ENCODE measurements around the gene ZBTB20. TPM values are rescaled to one million over a fixed set of nuclear protein-coding genes. Genes with fewer than 3 reads are reported as not detected.

ZBTB20 gene
- total and polyA plus RNA-seq, 3 experiments from 2014 or later, result 6.3 to 25.6 (median 6.5) TPM

- CTCF ChIA-PET, result no interaction called here
- Mint-ChIP-seq H3K27ac (no peak overlapping the region), H3K4me3 (no peak overlapping the region), H3K9me3 (no peaks in the 10 kb centered on the region), H3K4me1 (peaks cover 8 to 17% (median 12%) of the 10 kb centered on the region in 3 donors), H3K36me3 (peaks cover 0 to 15% (median 2%) of the 10 kb centered on the region in 3 donors), H3K27me3 (no peaks in the 10 kb centered on the region)
- H3K27me3 ChIP-seq (ENCODE audit: insufficient read depth, low read length, poor library complexity, severe bottlenecking), result no peaks in the 10 kb centered on the region
- DNase-seq, result no peak
- H3K4me3 ChIP-seq (ENCODE audit: low read length), result no peak overlapping the region
- no peaks in the 10 kb centered on the region for H3K4me1 ChIP-seq (ENCODE audit: insufficient read depth, low read length)
- no peaks in the 10 kb centered on the region for H3K36me3 ChIP-seq (ENCODE audit: insufficient read depth, low read length)
- POLR2A ChIA-PET, result no interaction called here
- no peak overlapping the region for H3K27ac ChIP-seq (ENCODE audit: low read depth, low read length)
- H3K9me3 ChIP-seq (ENCODE audit: low read length), result no peaks in the 10 kb centered on the region
These were observed 268.8 kb downstream of the ZBTB20 start for GRCh38 chr3:114878114-114878839.

DNA sequence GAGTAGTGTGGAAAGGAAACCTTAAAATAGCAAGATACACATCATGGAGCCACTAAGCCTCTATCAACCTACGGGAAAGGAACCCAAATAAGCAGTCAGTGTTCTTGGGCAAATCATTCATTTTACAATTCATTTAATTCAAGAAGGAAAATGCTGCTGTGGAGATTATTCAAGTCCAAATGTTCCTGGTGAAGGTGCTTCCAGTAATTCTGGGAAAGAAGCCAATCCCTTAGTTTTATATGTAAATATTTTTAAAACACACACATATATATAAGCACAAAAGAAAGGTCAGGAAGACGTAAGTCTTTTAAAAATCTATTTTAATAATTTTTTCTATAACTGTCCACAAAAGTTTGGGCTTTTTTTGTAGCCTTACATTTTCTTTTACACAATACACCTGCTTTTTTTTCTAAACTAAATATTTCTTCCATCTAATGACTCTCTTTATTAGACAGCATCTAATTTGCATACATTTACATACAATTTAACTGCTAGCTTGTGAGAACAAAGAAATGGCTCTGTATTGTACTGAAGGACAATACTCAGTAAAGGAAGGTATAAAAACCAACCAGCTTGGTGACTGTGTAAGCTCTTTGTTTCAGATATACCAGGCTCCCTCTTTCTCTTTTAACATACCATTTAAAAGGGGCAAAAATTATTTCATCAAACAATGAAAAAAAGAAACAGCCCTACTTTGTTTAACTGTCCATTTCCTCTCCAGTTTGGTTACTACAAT, 269.5 kb downstream of the ZBTB20 start:
- Mint-ChIP-seq H3K27me3 (no peaks in the 10 kb centered on the region), H3K36me3 (peaks cover 0 to 16% (median 2%) of the 10 kb centered on the region in 3 donors), H3K27ac (no peak overlapping the region), H3K9me3 (no peaks in the 10 kb centered on the region), H3K4me3 (no peak overlapping the region), H3K4me1 (peaks cover 8 to 19% (median 12%) of the 10 kb centered on the region in 3 donors)
- H3K9me3 ChIP-seq (ENCODE audit: low read length), result no peaks in the 10 kb centered on the region
- DNase-seq, result no peak
- no peaks in the 10 kb centered on the region for H3K27me3 ChIP-seq (ENCODE audit: insufficient read depth, low read length, poor library complexity, severe bottlenecking)
- ChIA-PET POLR2A (no interaction called here), CTCF (no interaction called here)
- no peak overlapping the region for H3K4me3 ChIP-seq (ENCODE audit: low read length)
- H3K36me3 ChIP-seq (ENCODE audit: insufficient read depth, low read length), result no peaks in the 10 kb centered on the region
- no peak overlapping the region for H3K27ac ChIP-seq (ENCODE audit: low read depth, low read length)
- H3K4me1 ChIP-seq (ENCODE audit: insufficient read depth, low read length), result no peaks in the 10 kb centered on the region

DNA sequence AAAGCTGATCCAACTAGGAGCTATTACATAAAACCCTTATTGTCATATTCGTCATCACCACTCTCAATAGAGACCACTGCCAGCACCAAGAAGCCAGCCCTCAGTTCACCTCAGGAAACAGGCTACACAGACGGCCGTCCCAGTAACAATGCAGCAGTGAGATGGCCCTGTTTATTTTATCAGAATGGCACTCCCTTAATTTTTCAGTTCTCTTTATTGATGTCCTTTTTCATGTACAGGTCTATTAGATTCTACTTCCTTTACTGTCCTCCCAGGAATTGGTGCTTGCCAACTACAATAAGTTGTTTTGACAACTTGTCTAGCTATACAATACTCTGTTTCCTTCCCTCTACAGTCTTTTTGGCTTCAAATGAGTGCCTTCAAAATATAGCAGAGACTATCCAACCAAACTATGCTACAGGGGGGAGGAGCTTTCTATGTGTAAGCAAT, 272.5 kb downstream of the ZBTB20 start:
- Histone ChIP-seq H3K27ac (ENCODE audit: low read depth, low read length) (no peak overlapping the region), H3K36me3 (ENCODE audit: insufficient read depth, low read length) (no peaks in the 10 kb centered on the region), H3K9me3 (ENCODE audit: low read length) (no peaks in the 10 kb centered on the region), H3K4me3 (ENCODE audit: low read length) (no peak overlapping the region), H3K27me3 (ENCODE audit: insufficient read depth, low read length, poor library complexity, severe bottlenecking) (no peaks in the 10 kb centered on the region), H3K4me1 (ENCODE audit: insufficient read depth, low read length) (no peaks in the 10 kb centered on the region)
- no peak for DNase-seq
- Mint-ChIP-seq H3K27me3 (no peaks in the 10 kb centered on the region), H3K36me3 (peaks cover 0 to 13% (median 4%) of the 10 kb centered on the region in 3 donors), H3K27ac (no peak overlapping the region), H3K9me3 (no peaks in the 10 kb centered on the region), H3K4me3 (no peak overlapping the region), H3K4me1 (peaks cover 7 to 19% (median 15%) of the 10 kb centered on the region in 3 donors)
- ChIA-PET POLR2A (no interaction called here), CTCF (no interaction called here)

- Histone ChIP-seq H3K27me3 (ENCODE audit: insufficient read depth, low read length, poor library complexity, severe bottlenecking) (no peaks in the 10 kb centered on the region), H3K27ac (ENCODE audit: low read depth, low read length) (no peak overlapping the region), H3K9me3 (ENCODE audit: low read length) (no peaks in the 10 kb centered on the region), H3K36me3 (ENCODE audit: insufficient read depth, low read length) (no peaks in the 10 kb centered on the region), H3K4me1 (ENCODE audit: insufficient read depth, low read length) (no peaks in the 10 kb centered on the region), H3K4me3 (ENCODE audit: low read length) (no peak overlapping the region)
- no peak for DNase-seq
- CTCF ChIA-PET, result no interaction called here
- H3K27me3 Mint-ChIP-seq, result no peaks in the 10 kb centered on the region
- H3K36me3 Mint-ChIP-seq, result peaks cover 0 to 7% (median 3%) of the 10 kb centered on the region in 3 donors
- POLR2A ChIA-PET, result no interaction called here
- H3K4me1 Mint-ChIP-seq, result peaks cover 5 to 17% (median 5%) of the 10 kb centered on the region in 3 donors
- no peak overlapping the region for H3K4me3 Mint-ChIP-seq
- no peaks in the 10 kb centered on the region for H3K9me3 Mint-ChIP-seq
- no peak overlapping the region for H3K27ac Mint-ChIP-seq
These were observed 273.5 kb downstream of the ZBTB20 start for GRCh38 chr3:114873591-114873990.

GRCh38 chr3:114872588-114872987, 274.5 kb downstream of the ZBTB20 start:
- Mint-ChIP-seq H3K36me3 (peaks cover 0 to 4% (median 3%) of the 10 kb centered on the region in 3 donors), H3K4me3 (no peak overlapping the region), H3K4me1 (peaks cover 5 to 17% (median 5%) of the 10 kb centered on the region in 3 donors), H3K27me3 (no peaks in the 10 kb centered on the region), H3K27ac (no peak overlapping the region), H3K9me3 (no peaks in the 10 kb centered on the region)
- DNase-seq, result no peak
- Histone ChIP-seq H3K36me3 (ENCODE audit: insufficient read depth, low read length) (no peaks in the 10 kb centered on the region), H3K27ac (ENCODE audit: low read depth, low read length) (no peak overlapping the region), H3K4me3 (ENCODE audit: low read length) (no peak overlapping the region), H3K4me1 (ENCODE audit: insufficient read depth, low read length) (no peaks in the 10 kb centered on the region), H3K9me3 (ENCODE audit: low read length) (no peaks in the 10 kb centered on the region), H3K27me3 (ENCODE audit: insufficient read depth, low read length, poor library complexity, severe bottlenecking) (no peaks in the 10 kb centered on the region)
- ChIA-PET POLR2A (no interaction called here), CTCF (no interaction called here)

- ChIA-PET POLR2A (no interaction called here), CTCF (no interaction called here)
- H3K27ac ChIP-seq (ENCODE audit: low read depth, low read length), result no peak overlapping the region
- H3K9me3 Mint-ChIP-seq, result no peaks in the 10 kb centered on the region
- no peak overlapping the region for H3K27ac Mint-ChIP-seq
- H3K36me3 ChIP-seq (ENCODE audit: insufficient read depth, low read length), result no peaks in the 10 kb centered on the region
- H3K9me3 ChIP-seq (ENCODE audit: low read length), result no peaks in the 10 kb centered on the region
- H3K4me3 Mint-ChIP-seq, result no peak overlapping the region
- DNase-seq, result no peak
- no peaks in the 10 kb centered on the region for H3K4me1 ChIP-seq (ENCODE audit: insufficient read depth, low read length)
- H3K4me1 Mint-ChIP-seq, result peaks cover 5 to 18% (median 5%) of the 10 kb centered on the region in 3 donors
- H3K27me3 Mint-ChIP-seq, result no peaks in the 10 kb centered on the region
- no peak overlapping the region for H3K4me3 ChIP-seq (ENCODE audit: low read length)
- H3K36me3 Mint-ChIP-seq, result peaks cover 0 to 4% (median 2%) of the 10 kb centered on the region in 3 donors
- H3K27me3 ChIP-seq (ENCODE audit: insufficient read depth, low read length, poor library complexity, severe bottlenecking), result no peaks in the 10 kb centered on the region
These were observed 275.0 kb downstream of the ZBTB20 start for GRCh38 chr3:114872050-114872449.

GRCh38 chr3:114867835-114868503, 279.1 kb downstream of the ZBTB20 start:
- Histone ChIP-seq H3K27me3 (ENCODE audit: insufficient read depth, low read length, poor library complexity, severe bottlenecking) (no peaks in the 10 kb centered on the region), H3K27ac (ENCODE audit: low read depth, low read length) (no peak overlapping the region), H3K4me1 (ENCODE audit: insufficient read depth, low read length) (peaks cover 5% of the 10 kb centered on the region), H3K9me3 (ENCODE audit: low read length) (no peaks in the 10 kb centered on the region), H3K36me3 (ENCODE audit: insufficient read depth, low read length) (no peaks in the 10 kb centered on the region), H3K4me3 (ENCODE audit: low read length) (no peak overlapping the region)
- Mint-ChIP-seq H3K36me3 (peaks cover 0 to 3% (median 2%) of the 10 kb centered on the region in 3 donors), H3K4me1 (peaks cover 23 to 56% (median 32%) of the 10 kb centered on the region in 3 donors), H3K27ac (peak overlapping the region in 1 of 8 donors; percentile 31), H3K27me3 (no peaks in the 10 kb centered on the region), H3K9me3 (no peaks in the 10 kb centered on the region), H3K4me3 (no peak overlapping the region)
- no peak for DNase-seq
- ChIA-PET CTCF (no interaction called here), POLR2A (no interaction called here)

DNA sequence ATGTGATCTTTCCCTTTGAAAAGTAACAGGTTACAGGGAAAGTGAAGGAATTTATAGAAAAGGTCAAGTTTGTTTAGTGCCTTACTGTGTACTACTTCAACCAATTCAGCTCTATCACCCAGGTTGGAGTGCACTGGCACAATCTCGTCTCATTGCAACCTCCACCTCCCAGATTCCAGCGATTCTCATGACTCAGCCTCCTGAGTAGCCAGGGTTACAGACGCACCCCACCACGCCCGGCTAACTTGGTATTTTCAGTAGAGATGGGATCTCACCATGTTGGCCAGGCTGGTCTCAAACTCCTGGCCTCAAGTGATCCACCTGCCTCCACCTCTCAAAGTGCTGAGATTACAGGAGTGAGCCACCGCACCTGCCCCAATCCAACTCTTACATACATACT, 279.7 kb downstream of the ZBTB20 start:
- Mint-ChIP-seq H3K4me1 (peaks cover 29 to 57% (median 36%) of the 10 kb centered on the region in 3 donors), H3K9me3 (no peaks in the 10 kb centered on the region), H3K27me3 (no peaks in the 10 kb centered on the region), H3K27ac (no peak overlapping the region), H3K4me3 (no peak overlapping the region), H3K36me3 (peaks cover 0 to 3% (median 2%) of the 10 kb centered on the region in 3 donors)
- no peaks in the 10 kb centered on the region for H3K27me3 ChIP-seq (ENCODE audit: insufficient read depth, low read length, poor library complexity, severe bottlenecking)
- DNase-seq, result no peak
- ChIA-PET POLR2A (no interaction called here), CTCF (no interaction called here)
- H3K27ac ChIP-seq (ENCODE audit: low read depth, low read length), result no peak overlapping the region
- no peak overlapping the region for H3K4me3 ChIP-seq (ENCODE audit: low read length)
- H3K36me3 ChIP-seq (ENCODE audit: insufficient read depth, low read length), result no peaks in the 10 kb centered on the region
- H3K9me3 ChIP-seq (ENCODE audit: low read length), result no peaks in the 10 kb centered on the region
- peaks cover 5% of the 10 kb centered on the region for H3K4me1 ChIP-seq (ENCODE audit: insufficient read depth, low read length)
